GM23338 (cell line): Measurements from ENCODE around the gene ZNF646. TPM values are rescaled to one million over a fixed set of nuclear protein-coding genes. Genes with fewer than 3 reads are reported as not detected.

ENCODE experiments used
- ATAC-seq: fragments of 200-7000 bp; cut with Tn5 transposase; 3 replicates; pipeline ENCODE4 v1.9.1; 2020
- DNase-seq: peaks from one replicate; pipeline ENCODE4 v3.0.0-alpha.2; 2015; ENCODE audit warnings: low spot score
- H2AFZ ChIP-seq: fragments of 200-600 bp; sonication (generic); 2 replicates; pipeline ENCODE4 v1.8.0; 2016; ENCODE audit warnings: antibody characterized with exemption, mild to moderate bottlenecking, moderate library complexity
- H3F3A ChIP-seq: fragments of 200-600 bp; sonication (generic); replicated peaks from 2 replicates; pipeline ENCODE4 v1.8.0; 2017; ENCODE audit warnings: antibody characterized with exemption, mixed run types, low read depth
- H3K27ac ChIP-seq: fragments of 200-600 bp; sonication (generic); 2 replicates; pipeline ENCODE4 v1.6.1; 2016; ENCODE audit warnings: low read depth
- H3K27me3 ChIP-seq: fragments of 200-600 bp; sonication (generic); 2 replicates; pipeline ENCODE4 v1.8.0; 2016; ENCODE audit warnings: mild to moderate bottlenecking, mixed run types, moderate library complexity; ENCODE audit not compliant: insufficient read depth
- H3K36me3 ChIP-seq: fragments of 200-600 bp; sonication (generic); 2 replicates; pipeline ENCODE4 v1.8.0; 2016; ENCODE audit warnings: mild to moderate bottlenecking; ENCODE audit not compliant: insufficient read depth
- H3K4me1 ChIP-seq: fragments of 200-600 bp; sonication (generic); 2 replicates; pipeline ENCODE4 v1.8.0; 2016; ENCODE audit warnings: mild to moderate bottlenecking, moderate library complexity; ENCODE audit not compliant: insufficient read depth
- H3K4me2 ChIP-seq: fragments of 200-600 bp; sonication (generic); 2 replicates; pipeline ENCODE4 v1.7.1; 2017; ENCODE audit warnings: mixed run types
- H3K4me3 ChIP-seq: fragments of 200-600 bp; sonication (generic); 2 replicates; pipeline ENCODE4 v1.6.1; 2016; ENCODE audit warnings: mixed run types
- H3K79me2 ChIP-seq: fragments of 200-600 bp; sonication (generic); replicated peaks from 2 replicates; pipeline ENCODE4 v1.8.0; 2017; ENCODE audit warnings: mild to moderate bottlenecking; ENCODE audit not compliant: insufficient read depth
- H3K9me2 ChIP-seq: fragments of 200-600 bp; sonication (generic); 2 replicates; pipeline ENCODE4 v1.8.0; 2017; ENCODE audit not compliant: insufficient read depth
- H4K20me1 ChIP-seq: fragments of 200-600 bp; sonication (generic); replicated peaks from 2 replicates; pipeline ENCODE4 v1.8.0; 2017; ENCODE audit warnings: mild to moderate bottlenecking; ENCODE audit not compliant: insufficient read depth
- H3K27ac Mint-ChIP-seq: 2 replicates; pipeline ENCODE4 v1.8.0; 2020; ENCODE audit warnings: inconsistent platforms, mild to moderate bottlenecking, moderate library complexity, mixed read lengths
- H3K27me3 Mint-ChIP-seq: 3 replicates; pipeline ENCODE4 v1.8.0; 2022; ENCODE audit warnings: low read depth, mild to moderate bottlenecking, moderate library complexity, mixed read lengths, inconsistent platforms; ENCODE audit not compliant: insufficient read depth, poor library complexity
- H3K36me3 Mint-ChIP-seq: 3 replicates; pipeline ENCODE4 v1.8.0; 2021; ENCODE audit warnings: low read depth, mild to moderate bottlenecking, inconsistent platforms, moderate library complexity, mixed read lengths
- H3K4me1 Mint-ChIP-seq: 3 replicates; pipeline ENCODE4 v1.8.0; 2020; ENCODE audit warnings: mild to moderate bottlenecking, inconsistent platforms, mixed read lengths
- H3K4me3 Mint-ChIP-seq: 3 replicates; pipeline ENCODE4 v1.8.0; 2021; ENCODE audit warnings: moderate library complexity, mild to moderate bottlenecking, inconsistent platforms, mixed read lengths
- H3K9me3 Mint-ChIP-seq: 3 replicates; pipeline ENCODE4 v1.8.0; 2020; ENCODE audit warnings: moderate library complexity, mild to moderate bottlenecking, inconsistent platforms, mixed read lengths
- CREB1 ChIP-seq: fragments of 250-450 bp; sonication (Bioruptor Pico); IDR thresholded peaks from 2 replicates; pipeline ENCODE4 v1.5.0; 2020; ENCODE audit warnings: low read depth, mild to moderate bottlenecking, moderate library complexity
- EZH2 ChIP-seq: fragments of 200-600 bp; sonication (generic); IDR thresholded peaks from one replicate; pipeline ENCODE4 v1.8.0; 2017; ENCODE audit warnings: antibody characterized with exemption, mild to moderate bottlenecking, low read depth; ENCODE audit not compliant: unreplicated experiment
- EZH2phosphoT487 ChIP-seq: fragments of 200-600 bp; sonication (generic); IDR thresholded peaks from one replicate; pipeline ENCODE4 v1.8.1; 2018; ENCODE audit warnings: antibody characterized with exemption; ENCODE audit not compliant: unreplicated experiment
- JUNB ChIP-seq: IDR thresholded peaks from one replicate; pipeline ENCODE4 v1.6.1; 2016; ENCODE audit warnings: antibody characterized with exemption; ENCODE audit not compliant: unreplicated experiment
- NANOG ChIP-seq: IDR thresholded peaks from 2 replicates; pipeline ENCODE4 v1.6.1; 2016; ENCODE audit warnings: antibody characterized with exemption, borderline replicate concordance
- POLR2AphosphoS5 ChIP-seq: IDR thresholded peaks from 2 replicates; pipeline ENCODE4 v1.6.1; 2016; ENCODE audit warnings: antibody characterized with exemption, low read depth
- REST ChIP-seq: IDR thresholded peaks from one replicate; pipeline ENCODE4 v1.6.1; 2018; ENCODE audit warnings: antibody characterized with exemption; ENCODE audit not compliant: unreplicated experiment
- STAT1 ChIP-seq: IDR thresholded peaks from one replicate; pipeline ENCODE4 v1.6.1; 2016; ENCODE audit warnings: antibody characterized with exemption; ENCODE audit not compliant: unreplicated experiment
- ZNF114 ChIP-seq: fragments of 250-450 bp; sonication (Bioruptor Pico); IDR thresholded peaks from 2 replicates; pipeline ENCODE4 v1.5.0; 2020; ENCODE audit warnings: mild to moderate bottlenecking, moderate library complexity
- ZNF331 ChIP-seq: fragments of 250-450 bp; sonication (Bioruptor Pico); IDR thresholded peaks from 2 replicates; pipeline ENCODE4 v1.5.0; 2020; ENCODE audit warnings: low read depth, mild to moderate bottlenecking, moderate library complexity
- polyA plus RNA-seq: library from polyadenylated mRNA; unstranded; fragments of >200 nt; fragmentation: Nextera tagmentation; extraction: Ambion mirVana; gene quantifications from 2 replicates; pipeline ENCODE4 v1.2.1, GENCODE V29; 2016
- total RNA-seq: library from RNA; depleted of rRNA; stranded (reverse); fragments of >200 nt; shearing (Covaris generic); gene quantifications from 2 replicates; pipeline ENCODE4 v1.2.3, GENCODE V29; 2014
- TF ChIP-seq, protein P1 (sequence below), 2 experiments: fragments of 200-600 bp in 1 of 2; sonication (generic) in 1 of 2; conservative IDR thresholded peaks; 2 replicates each; pipeline versions ENCODE4 v1.5.1 to v1.6.1; 2016 to 2017; ENCODE audit warnings: antibody characterized with exemption in 2 of 2, low read depth in 2 of 2, mild to moderate bottlenecking in 2 of 2, moderate library complexity in 1 of 2
- TF ChIP-seq, protein P2 (sequence below): fragments of 250-450 bp; sonication (Bioruptor Pico); IDR thresholded peaks from 2 replicates; pipeline ENCODE4 v1.5.0; 2020; ENCODE audit warnings: mild to moderate bottlenecking, moderate library complexity
- TF ChIP-seq, protein P3 (sequence below): IDR thresholded peaks from 2 replicates; pipeline ENCODE4 v1.6.1; 2016; ENCODE audit warnings: antibody characterized with exemption

ZNF646 gene
- total and polyA plus RNA-seq, 2 experiments from 2014 or later: 6.3 to 29.3 TPM

DNA sequence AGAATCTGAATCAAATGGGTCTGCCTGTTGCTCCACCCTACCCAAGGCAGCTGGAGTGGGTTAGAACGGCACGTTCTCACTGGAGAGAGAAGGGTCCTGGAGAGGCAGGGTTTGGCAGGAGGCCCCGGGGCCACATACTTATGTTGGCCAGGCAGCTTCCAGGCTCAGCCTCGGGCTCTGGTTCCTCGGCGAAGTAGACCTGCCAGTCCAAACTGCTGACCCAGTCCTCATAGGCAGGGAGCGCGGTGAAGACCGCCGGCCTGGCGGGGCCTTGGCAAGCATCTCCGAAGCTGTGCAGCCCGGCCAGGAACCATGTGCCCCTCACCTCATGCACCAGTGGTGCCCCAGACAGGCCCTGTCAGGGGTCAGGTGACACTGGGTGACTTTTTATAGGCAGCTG, 9.8 kb downstream of the ZNF646 start:
- H3K36me3 Mint-ChIP-seq: peaks cover 28% of the 10 kb centered on the region
- no peaks in the 10 kb centered on the region; the same call in 1 of the 2 replicates for H4K20me1 ChIP-seq

More for the DNA sequence above, 9.8 kb downstream of the ZNF646 start:
- Mint-ChIP-seq H3K9me3 (no peaks in the 10 kb centered on the region), H3K27ac (no peak overlapping the region), H3K4me3 (no peak overlapping the region), H3K27me3 (peaks cover 12% of the 10 kb centered on the region), H3K4me1 (peaks cover 5% of the 10 kb centered on the region; the same call in 1 of the 3 replicates)
- Histone ChIP-seq H3K27ac (no peak overlapping the region), H2AFZ (no peak overlapping the region), H3F3A (no peaks in the 10 kb centered on the region), H3K4me3 (no peak overlapping the region), H3K9me2 (no peaks in the 10 kb centered on the region), H3K4me1 (no peaks in the 10 kb centered on the region), H3K79me2 (no peaks in the 10 kb centered on the region), H3K36me3 (no peaks in the 10 kb centered on the region), H3K27me3 (no peaks in the 10 kb centered on the region), H3K4me2 (no peak overlapping the region)
- no peak for DNase-seq
- ATAC-seq: no peak
- TF ChIP-seq, protein P1, sequence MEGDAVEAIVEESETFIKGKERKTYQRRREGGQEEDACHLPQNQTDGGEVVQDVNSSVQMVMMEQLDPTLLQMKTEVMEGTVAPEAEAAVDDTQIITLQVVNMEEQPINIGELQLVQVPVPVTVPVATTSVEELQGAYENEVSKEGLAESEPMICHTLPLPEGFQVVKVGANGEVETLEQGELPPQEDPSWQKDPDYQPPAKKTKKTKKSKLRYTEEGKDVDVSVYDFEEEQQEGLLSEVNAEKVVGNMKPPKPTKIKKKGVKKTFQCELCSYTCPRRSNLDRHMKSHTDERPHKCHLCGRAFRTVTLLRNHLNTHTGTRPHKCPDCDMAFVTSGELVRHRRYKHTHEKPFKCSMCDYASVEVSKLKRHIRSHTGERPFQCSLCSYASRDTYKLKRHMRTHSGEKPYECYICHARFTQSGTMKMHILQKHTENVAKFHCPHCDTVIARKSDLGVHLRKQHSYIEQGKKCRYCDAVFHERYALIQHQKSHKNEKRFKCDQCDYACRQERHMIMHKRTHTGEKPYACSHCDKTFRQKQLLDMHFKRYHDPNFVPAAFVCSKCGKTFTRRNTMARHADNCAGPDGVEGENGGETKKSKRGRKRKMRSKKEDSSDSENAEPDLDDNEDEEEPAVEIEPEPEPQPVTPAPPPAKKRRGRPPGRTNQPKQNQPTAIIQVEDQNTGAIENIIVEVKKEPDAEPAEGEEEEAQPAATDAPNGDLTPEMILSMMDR (conservative IDR thresholded peaks at IDR 0.05; ENCODE audit: low read depth in 2 of 2): no peak
- TF ChIP-seq, protein P2, sequence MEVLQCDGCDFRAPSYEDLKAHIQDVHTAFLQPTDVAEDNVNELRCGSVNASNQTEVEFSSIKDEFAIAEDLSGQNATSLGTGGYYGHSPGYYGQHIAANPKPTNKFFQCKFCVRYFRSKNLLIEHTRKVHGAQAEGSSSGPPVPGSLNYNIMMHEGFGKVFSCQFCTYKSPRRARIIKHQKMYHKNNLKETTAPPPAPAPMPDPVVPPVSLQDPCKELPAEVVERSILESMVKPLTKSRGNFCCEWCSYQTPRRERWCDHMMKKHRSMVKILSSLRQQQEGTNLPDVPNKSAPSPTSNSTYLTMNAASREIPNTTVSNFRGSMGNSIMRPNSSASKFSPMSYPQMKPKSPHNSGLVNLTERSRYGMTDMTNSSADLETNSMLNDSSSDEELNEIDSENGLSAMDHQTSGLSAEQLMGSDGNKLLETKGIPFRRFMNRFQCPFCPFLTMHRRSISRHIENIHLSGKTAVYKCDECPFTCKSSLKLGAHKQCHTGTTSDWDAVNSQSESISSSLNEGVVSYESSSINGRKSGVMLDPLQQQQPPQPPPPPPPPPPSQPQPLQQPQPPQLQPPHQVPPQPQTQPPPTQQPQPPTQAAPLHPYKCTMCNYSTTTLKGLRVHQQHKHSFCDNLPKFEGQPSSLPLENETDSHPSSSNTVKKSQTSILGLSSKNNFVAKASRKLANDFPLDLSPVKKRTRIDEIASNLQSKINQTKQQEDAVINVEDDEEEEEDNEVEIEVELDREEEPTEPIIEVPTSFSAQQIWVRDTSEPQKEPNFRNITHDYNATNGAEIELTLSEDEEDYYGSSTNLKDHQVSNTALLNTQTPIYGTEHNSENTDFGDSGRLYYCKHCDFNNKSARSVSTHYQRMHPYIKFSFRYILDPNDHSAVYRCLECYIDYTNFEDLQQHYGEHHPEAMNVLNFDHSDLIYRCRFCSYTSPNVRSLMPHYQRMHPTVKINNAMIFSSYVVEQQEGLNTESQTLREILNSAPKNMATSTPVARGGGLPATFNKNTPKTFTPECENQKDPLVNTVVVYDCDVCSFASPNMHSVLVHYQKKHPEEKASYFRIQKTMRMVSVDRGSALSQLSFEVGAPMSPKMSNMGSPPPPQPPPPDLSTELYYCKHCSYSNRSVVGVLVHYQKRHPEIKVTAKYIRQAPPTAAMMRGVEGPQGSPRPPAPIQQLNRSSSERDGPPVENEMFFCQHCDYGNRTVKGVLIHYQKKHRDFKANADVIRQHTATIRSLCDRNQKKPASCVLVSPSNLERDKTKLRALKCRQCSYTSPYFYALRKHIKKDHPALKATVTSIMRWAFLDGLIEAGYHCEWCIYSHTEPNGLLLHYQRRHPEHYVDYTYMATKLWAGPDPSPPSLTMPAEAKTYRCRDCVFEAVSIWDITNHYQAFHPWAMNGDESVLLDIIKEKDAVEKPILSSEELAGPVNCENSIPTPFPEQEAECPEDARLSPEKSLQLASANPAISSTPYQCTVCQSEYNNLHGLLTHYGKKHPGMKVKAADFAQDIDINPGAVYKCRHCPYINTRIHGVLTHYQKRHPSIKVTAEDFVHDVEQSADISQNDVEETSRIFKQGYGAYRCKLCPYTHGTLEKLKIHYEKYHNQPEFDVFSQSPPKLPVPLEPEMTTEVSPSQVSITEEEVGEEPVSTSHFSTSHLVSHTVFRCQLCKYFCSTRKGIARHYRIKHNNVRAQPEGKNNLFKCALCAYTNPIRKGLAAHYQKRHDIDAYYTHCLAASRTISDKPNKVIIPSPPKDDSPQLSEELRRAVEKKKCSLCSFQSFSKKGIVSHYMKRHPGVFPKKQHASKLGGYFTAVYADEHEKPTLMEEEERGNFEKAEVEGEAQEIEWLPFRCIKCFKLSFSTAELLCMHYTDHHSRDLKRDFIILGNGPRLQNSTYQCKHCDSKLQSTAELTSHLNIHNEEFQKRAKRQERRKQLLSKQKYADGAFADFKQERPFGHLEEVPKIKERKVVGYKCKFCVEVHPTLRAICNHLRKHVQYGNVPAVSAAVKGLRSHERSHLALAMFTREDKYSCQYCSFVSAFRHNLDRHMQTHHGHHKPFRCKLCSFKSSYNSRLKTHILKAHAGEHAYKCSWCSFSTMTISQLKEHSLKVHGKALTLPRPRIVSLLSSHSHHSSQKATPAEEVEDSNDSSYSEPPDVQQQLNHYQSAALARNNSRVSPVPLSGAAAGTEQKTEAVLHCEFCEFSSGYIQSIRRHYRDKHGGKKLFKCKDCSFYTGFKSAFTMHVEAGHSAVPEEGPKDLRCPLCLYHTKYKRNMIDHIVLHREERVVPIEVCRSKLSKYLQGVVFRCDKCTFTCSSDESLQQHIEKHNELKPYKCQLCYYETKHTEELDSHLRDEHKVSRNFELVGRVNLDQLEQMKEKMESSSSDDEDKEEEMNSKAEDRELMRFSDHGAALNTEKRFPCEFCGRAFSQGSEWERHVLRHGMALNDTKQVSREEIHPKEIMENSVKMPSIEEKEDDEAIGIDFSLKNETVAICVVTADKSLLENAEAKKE (CRISPR knock-in tag): no peak
- TF ChIP-seq, protein P3, sequence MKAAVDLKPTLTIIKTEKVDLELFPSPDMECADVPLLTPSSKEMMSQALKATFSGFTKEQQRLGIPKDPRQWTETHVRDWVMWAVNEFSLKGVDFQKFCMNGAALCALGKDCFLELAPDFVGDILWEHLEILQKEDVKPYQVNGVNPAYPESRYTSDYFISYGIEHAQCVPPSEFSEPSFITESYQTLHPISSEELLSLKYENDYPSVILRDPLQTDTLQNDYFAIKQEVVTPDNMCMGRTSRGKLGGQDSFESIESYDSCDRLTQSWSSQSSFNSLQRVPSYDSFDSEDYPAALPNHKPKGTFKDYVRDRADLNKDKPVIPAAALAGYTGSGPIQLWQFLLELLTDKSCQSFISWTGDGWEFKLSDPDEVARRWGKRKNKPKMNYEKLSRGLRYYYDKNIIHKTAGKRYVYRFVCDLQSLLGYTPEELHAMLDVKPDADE: no peak
- TF ChIP-seq REST (no peak), EZH2phosphoT487 (no peak), POLR2AphosphoS5 (no peak), ZNF331 (no peak), ZNF114 (CRISPR knock-in tag) (no peak), JUNB (no peak), NANOG (no peak), EZH2 (no peak), CREB1 (CRISPR knock-in tag) (no peak), STAT1 (no peak)
